Breast epithelium (tissue), 4 donors: Measurements from ENCODE around the gene NPHP1. TPM values are rescaled to one million over a fixed set of nuclear protein-coding genes. Genes with fewer than 3 reads are reported as not detected.
"Not testable (repeated sequence)": the region's sequence is repeated elsewhere in the genome, so short reads cannot be mapped to it uniquely, and the experiment has no call there.

Source experiments
- DNase-seq, 2 donors: peaks; one replicate each; pipeline ENCODE4 v3.0.0-alpha.2; 2019; ENCODE audit warnings: low spot score in 2 of 2
- H3K27ac ChIP-seq, 2 donors: fragments of 200-600 bp; sonication (generic) in 1 of 2; one replicate each; pipeline ENCODE4 v1.5.1; 2016 to 2019; ENCODE audit warnings: mild to moderate bottlenecking in 1 of 2
- H3K27me3 ChIP-seq, 2 donors: fragments of 200-600 bp; sonication (generic) in 1 of 2; one replicate each; pipeline versions ENCODE4 v1.5.1 to v1.6.0; 2017 to 2019; ENCODE audit warnings: control low read depth in 1 of 2, mild to moderate bottlenecking in 1 of 2
- H3K36me3 ChIP-seq: fragments of 200-600 bp; one replicate; pipeline ENCODE4 v1.5.1; 2019
- H3K4me1 ChIP-seq, 2 donors: fragments of 200-600 bp; sonication (generic); one replicate each; pipeline ENCODE4 v1.5.1; 2016 to 2019; ENCODE audit warnings: control low read depth in 1 of 2
- H3K4me3 ChIP-seq, 3 donors: fragments of 200-600 bp; sonication (generic); 1 replicate in 2 of 3; 2 replicates in 1 of 3; pipeline ENCODE4 v1.5.1; 2016 to 2019; ENCODE audit warnings: mild to moderate bottlenecking in 3 of 3, moderate library complexity in 2 of 3
- H3K9me3 ChIP-seq, 2 donors: fragments of 200-600 bp; sonication (generic) in 1 of 2; one replicate each; pipeline ENCODE4 v1.5.1; 2016 to 2019; ENCODE audit warnings: control low read depth in 1 of 2
- intact Hi-C: fragments of 100-400 bp; cut with DNase I; formaldehyde crosslinking; loops from one replicate; pipeline ENCODE4 v1.15.1; 2023; ENCODE audit warnings: low total_unique reads
- total RNA-seq, 3 donors: library from RNA; depleted of rRNA; stranded (reverse); fragments of >200 nt; gene quantifications; one replicate each; pipeline ENCODE4 v1.1.0, GENCODE V29; 2016

The NPHP1 gene
- total RNA-seq, 3 donors from 2014 or later = 5.4 to 15.4 (median 7.2) TPM

- H3K36me3 ChIP-seq, H3K4me3 ChIP-seq, H3K27ac ChIP-seq, intact Hi-C loops, H3K27me3 ChIP-seq, H3K9me3 ChIP-seq, DNase-seq, H3K4me1 ChIP-seq: not testable (repeated sequence)
These were observed 126.7 kb downstream of the NPHP1 start for GRCh38 chr2:110078104-110078503.

- intact Hi-C loops, DNase-seq, H3K27ac ChIP-seq, H3K27me3 ChIP-seq, H3K36me3 ChIP-seq, H3K9me3 ChIP-seq, H3K4me3 ChIP-seq, H3K4me1 ChIP-seq: not testable (repeated sequence)
These were observed 128.9 kb downstream of the NPHP1 start for GRCh38 chr2:110075896-110076295.

Other genes starting within 250 kb of the NPHP1 start
- gene MALL, start 89.2 kb downstream of the NPHP1 start, total RNA-seq = 10 to 100 TPM in 1 of 3 donors, 1 to 10 TPM in 2; 6.2 to 19.6 (median 9.2) TPM
- 10 to 100 TPM; 68.2 to 88.3 (median 69.9) TPM for gene MTLN, start 7.5 kb upstream of the NPHP1 start, total RNA-seq